ENCODE results near the gene FOXJ2. TPM values are rescaled to one million over a fixed set of nuclear protein-coding genes. Genes with fewer than 3 reads are reported as not detected.
A peak's percentile ranks its signal among the peaks of the same experiment; 100 is the strongest.

FOXJ2 gene
- total RNA-seq, 1 donor from 2014 or later = 19.8 TPM

DNA sequence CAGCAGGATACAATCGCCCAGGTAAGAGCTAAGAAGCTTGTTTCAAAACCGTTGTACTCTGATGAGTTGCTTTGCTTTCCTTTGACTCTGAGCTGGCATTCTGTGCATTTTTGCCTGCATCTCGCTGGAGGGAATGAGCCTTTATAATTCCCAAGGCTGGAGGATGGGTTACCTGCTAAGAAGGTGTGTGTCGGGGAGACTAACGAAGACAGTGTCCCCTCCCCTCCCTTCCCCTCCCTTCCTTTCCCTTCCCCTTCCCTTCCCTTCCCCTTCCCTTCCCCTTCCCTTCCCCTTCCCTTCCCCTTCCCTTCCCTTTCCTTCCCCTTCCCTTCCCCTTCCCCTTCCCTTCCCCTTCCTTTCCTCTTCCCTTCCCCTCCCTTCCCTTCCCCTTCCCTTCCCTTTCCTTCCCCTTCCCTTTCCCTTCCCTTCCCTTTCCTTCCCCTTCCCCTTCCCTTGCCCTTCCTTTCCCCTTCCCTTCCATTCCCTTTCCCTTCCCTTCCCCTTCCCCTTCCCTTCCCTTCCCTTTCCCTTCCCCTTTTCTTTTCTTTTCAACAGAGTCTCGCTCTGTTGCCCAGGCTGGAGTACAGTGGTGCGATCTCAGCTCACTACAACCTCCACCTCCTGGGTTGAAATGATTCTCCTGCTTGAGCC lies 18.2 kb downstream of the FOXJ2 start:
- intact Hi-C loops (cut with DNase I) = no loop called here
- no peaks in the 10 kb centered on the region for H3K27me3 ChIP-seq (ENCODE audit: low read depth)
- no peaks in the 10 kb centered on the region for H3K9me3 ChIP-seq
- TF ChIP-seq, protein P1, sequence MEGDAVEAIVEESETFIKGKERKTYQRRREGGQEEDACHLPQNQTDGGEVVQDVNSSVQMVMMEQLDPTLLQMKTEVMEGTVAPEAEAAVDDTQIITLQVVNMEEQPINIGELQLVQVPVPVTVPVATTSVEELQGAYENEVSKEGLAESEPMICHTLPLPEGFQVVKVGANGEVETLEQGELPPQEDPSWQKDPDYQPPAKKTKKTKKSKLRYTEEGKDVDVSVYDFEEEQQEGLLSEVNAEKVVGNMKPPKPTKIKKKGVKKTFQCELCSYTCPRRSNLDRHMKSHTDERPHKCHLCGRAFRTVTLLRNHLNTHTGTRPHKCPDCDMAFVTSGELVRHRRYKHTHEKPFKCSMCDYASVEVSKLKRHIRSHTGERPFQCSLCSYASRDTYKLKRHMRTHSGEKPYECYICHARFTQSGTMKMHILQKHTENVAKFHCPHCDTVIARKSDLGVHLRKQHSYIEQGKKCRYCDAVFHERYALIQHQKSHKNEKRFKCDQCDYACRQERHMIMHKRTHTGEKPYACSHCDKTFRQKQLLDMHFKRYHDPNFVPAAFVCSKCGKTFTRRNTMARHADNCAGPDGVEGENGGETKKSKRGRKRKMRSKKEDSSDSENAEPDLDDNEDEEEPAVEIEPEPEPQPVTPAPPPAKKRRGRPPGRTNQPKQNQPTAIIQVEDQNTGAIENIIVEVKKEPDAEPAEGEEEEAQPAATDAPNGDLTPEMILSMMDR (IDR thresholded peaks at IDR 0.05) = no peak
- peaks cover 13% of the 10 kb centered on the region for H3K4me1 ChIP-seq
- no peak overlapping the region for H3K27ac ChIP-seq
- DNase-seq (no peak), ATAC-seq (no peak)
- H3K36me3 ChIP-seq = peaks cover 94% of the 10 kb centered on the region
- H3K4me3 ChIP-seq = no peak overlapping the region

DNA sequence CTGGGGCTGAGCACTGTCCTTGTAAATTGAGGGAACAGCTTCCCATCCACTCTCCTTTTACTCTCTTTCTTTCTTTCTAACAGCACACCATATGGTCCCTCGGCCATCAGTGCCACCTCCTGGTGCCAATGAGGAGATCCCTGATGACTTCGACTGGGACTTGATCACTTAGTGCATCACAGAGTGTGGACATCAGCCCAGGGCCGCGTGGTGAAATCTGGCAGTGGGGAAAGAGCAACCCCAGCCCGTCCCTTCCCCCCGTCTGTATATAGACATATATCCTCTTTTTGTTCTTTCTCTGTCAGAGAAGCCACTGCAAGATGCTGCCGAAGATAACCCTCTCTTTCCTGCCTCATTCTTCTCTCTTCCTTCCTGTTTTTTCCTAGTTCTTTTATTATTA lies 20.2 kb downstream of the FOXJ2 start:
- intact Hi-C loops (cut with DNase I) = no loop called here
- ATAC-seq = peak; percentile 69 to 87
- Histone ChIP-seq H3K27ac (no peak overlapping the region), H3K9me3 (no peaks in the 10 kb centered on the region), H3K27me3 (ENCODE audit: low read depth) (no peaks in the 10 kb centered on the region), H3K4me1 (peaks cover 13% of the 10 kb centered on the region), H3K36me3 (peaks cover 76% of the 10 kb centered on the region), H3K4me3 (no peak overlapping the region)
- peak; percentile 85 for DNase-seq
- TF ChIP-seq, protein P1 (IDR thresholded peaks at IDR 0.05) = no peak

DNA sequence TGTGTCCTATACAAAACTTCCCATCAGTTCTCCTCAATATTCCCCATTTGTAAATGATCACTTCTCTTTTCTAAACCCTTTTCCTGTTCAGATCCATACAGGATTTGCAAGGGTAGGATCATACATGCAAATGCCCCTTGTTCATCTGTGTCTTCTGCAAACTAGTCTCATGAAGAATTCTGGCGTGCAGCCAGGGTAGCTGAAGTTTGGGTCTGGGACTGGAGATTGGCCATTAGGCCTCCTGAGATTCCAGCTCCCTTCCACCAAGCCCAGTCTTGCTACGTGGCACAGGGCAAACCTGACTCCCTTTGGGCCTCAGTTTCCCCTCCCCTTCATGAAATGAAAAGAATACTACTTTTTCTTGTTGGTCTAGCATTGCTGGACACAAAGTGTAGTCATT lies 22.3 kb downstream of the FOXJ2 start:
- ATAC-seq (no peak), DNase-seq (no peak)
- H3K9me3 ChIP-seq = no peaks in the 10 kb centered on the region
- TF ChIP-seq, protein P1 (IDR thresholded peaks at IDR 0.05) = no peak
- H3K27me3 ChIP-seq (ENCODE audit: low read depth) = no peaks in the 10 kb centered on the region
- H3K27ac ChIP-seq = no peak overlapping the region
- H3K4me3 ChIP-seq = no peak overlapping the region
- intact Hi-C loops (cut with DNase I) = no loop called here
- peaks cover 59% of the 10 kb centered on the region for H3K36me3 ChIP-seq
- peaks cover 18% of the 10 kb centered on the region for H3K4me1 ChIP-seq

DNA sequence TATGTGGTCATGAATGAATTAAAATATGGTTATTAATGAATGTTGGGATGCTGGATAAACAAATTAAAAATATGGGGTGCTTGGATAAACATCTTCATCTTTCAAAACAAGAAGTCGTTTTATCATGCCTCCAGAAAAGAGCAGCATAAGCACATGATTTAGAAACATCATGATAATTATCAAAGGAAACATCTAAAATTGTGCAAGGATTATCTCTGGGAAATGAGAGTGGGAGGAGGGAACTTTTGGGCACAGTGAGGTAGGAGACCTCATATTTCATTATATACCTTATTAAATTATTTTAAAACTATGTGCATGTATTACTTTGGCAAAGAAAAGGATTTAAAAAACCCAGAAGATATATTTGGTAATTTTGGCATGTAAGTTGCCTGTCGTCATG lies 24.8 kb downstream of the FOXJ2 start:
- DNase-seq (no peak), ATAC-seq (peak in 1 of 2 donors; percentile 13)
- intact Hi-C loops (cut with DNase I) = no loop called here
- Histone ChIP-seq H3K9me3 (no peaks in the 10 kb centered on the region), H3K4me1 (peaks cover 18% of the 10 kb centered on the region), H3K4me3 (no peak overlapping the region), H3K36me3 (peaks cover 38% of the 10 kb centered on the region), H3K27ac (no peak overlapping the region), H3K27me3 (ENCODE audit: low read depth) (no peaks in the 10 kb centered on the region)
- TF ChIP-seq, protein P1 (IDR thresholded peaks at IDR 0.05) = no peak

DNA sequence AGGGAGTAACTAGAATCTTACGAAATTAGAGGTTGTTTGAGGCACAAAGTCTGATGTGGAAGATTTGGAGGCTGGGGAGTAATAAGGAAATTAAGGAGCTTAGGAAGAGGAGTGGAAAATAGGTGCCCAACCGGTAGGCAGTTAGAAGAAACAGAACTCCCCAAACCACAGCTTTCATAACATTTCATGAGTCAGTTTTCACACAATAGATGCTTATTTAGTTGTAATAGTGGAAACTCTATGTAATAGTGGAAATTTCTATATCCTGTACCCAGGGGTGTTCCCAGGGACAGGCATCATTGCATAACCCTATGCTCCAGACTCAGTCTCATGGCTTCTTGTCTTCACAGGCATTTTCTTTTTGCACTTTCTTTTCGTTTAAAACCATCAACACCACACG lies 25.3 kb downstream of the FOXJ2 start:
- Histone ChIP-seq H3K4me1 (peaks cover 18% of the 10 kb centered on the region), H3K9me3 (no peaks in the 10 kb centered on the region), H3K4me3 (no peak overlapping the region), H3K27me3 (ENCODE audit: low read depth) (no peaks in the 10 kb centered on the region), H3K27ac (no peak overlapping the region), H3K36me3 (peaks cover 33% of the 10 kb centered on the region)
- peak; percentile 83 for ATAC-seq
- no peak for DNase-seq
- TF ChIP-seq, protein P1 (IDR thresholded peaks at IDR 0.05) = no peak
- intact Hi-C loops (cut with DNase I) = no loop called here
